CD4-positive, alpha-beta T cell treated with Interleukin-4 for 1 hour (primary cell): Measurements from ENCODE around the gene RBBP7.

Experiments
- DNase-seq, 2 donors: peaks; one replicate each; pipeline ENCODE4 v3.0.0-alpha.2; 2020 to 2022

RBBP7 gene

DNA sequence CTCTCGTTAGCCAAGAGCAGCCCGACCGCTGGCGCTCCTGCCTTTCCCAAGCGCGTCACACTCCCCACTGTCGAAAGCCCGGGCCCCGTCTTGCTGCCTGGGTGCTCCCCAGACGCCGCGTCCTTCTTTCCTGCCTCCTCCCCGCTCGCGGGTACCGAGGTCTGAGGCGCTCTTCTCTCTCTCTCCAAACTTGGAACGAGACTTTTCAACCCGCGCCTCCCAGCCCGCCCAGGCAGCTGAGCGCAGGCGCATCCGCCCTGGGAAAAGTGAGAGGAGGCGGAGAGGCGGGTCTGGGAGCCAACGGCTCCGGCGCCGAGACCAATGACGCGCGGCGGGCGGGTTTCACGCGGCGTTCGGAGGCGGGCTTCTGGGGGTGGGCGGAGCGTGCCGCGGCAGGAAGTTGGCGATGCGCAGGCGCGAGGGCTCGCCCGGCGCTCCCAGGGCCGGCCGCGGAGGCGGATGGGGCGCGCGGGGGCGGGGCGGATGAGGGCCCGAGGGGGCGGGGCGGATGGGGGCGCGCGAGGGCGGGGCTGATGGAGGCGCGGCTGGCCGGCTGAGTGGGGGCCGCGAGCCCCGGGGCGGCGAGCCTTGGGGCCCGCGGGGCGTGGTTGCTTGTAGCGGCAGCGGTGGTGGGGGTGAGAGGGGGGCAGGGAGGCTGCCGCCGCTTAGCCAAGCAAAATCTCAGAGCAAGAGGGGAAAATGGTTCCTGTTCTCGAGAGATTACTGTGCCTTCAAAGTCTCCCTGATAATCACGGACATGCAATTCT lies at the start of gene RBBP7:
RBBP7 (minus strand) TSS at position 268 of the 767 bp plus-strand sequence. CDS start 309 bp downstream, outside the sequence.
- peak; percentile 92 to 94 for DNase-seq

DNA sequence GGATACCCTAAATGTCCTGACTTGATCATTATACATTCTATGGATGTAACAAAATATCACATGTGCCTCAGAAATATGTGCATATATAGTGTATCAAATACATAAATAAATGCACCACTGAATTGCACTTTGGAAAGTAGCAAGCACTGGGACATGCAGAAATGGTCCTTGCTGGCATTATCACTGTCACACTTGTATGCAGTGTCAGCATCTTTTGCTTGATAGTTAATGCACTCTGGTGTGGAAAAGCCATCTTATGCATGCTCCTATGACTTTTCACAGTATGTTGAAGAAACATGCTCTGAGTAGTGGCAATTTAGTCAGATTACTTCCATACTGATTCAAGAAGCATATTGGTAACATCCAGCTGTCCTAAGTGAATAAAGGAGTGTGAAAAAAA lies 48.8 kb upstream of the RBBP7 start:
- no peak for DNase-seq

GRCh38 chrX:16917120-16917519 lies 47.0 kb upstream of the RBBP7 start:
- DNase-seq, result no peak

DNA sequence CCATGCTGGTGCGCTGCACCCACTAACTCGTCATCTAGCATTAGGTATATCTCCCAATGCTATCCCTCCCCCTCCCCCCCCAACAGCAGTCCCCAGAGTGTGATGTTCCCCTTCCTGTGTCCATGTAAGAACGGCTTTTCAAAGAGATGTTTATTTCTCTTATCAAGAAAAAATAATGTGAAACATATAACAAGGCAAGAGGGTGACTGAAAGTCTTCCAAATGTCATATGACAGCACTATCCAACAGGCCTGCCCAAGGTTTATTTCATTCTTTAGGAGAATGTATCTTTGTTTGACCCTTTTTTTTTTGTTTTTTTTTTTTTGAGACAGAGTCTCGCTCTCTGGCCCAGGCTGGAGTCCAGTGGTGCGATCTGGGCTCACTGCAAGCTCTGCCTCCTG lies 46.4 kb upstream of the RBBP7 start:
- no peak for DNase-seq

DNA sequence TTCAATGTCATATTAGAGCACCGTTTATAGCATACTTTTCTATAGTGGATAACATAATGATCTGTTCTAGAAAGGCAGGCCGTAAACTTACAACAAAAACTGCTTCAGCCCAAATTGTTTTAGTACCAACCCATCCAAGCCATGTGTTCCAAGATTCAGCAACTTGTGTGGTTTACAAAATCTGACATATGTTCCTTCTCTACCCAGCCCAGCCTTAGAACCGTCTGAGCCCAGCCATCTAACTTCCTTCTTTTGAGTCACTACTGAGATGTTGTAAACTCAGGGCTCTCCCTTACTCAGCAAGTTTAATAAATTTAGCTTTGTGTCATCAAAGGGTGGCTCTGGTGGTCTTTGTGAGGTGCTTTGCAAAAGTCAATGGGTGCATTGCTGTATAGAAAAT lies 43.9 kb upstream of the RBBP7 start:
- DNase-seq, result peak in 1 of 2 donors; percentile 20

GRCh38 chrX:16910376-16910775 lies 40.2 kb upstream of the RBBP7 start:
- no peak for DNase-seq

DNA sequence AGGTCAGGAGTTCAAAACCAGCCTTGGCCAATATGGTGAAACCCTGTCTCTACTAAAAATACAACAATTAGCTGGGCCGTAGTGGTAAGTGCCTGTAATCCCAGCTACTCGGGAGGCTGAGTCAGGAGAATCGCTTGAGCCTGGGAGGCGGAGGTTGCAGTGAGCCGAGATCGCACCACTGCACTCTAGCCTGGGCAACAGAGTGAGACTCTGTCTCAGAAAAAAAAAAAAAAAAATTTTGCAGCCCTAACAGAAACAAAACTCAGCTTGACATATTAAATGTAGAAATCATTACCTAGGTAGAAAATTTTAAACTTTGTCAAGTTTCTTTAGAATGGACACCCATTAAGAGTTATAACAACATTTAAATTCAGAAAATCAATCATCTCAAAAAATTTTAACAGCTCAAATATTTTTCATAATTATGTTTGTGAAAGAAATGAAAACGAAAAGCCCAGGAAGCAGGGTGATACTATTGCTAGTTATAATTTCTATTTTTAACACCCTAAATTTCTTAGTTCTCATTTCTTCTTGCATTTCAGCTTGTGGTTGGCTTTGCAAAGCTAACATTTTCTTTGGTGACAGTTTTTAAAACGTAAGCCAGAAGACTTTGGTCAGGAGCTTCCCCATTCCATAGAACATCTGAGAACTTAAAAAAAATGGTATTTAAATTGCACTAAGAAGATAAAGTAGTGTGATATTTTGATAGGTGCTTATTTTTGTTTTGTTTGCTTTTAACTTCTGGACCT lies 33.3 kb upstream of the RBBP7 start:
- no peak for DNase-seq

DNA sequence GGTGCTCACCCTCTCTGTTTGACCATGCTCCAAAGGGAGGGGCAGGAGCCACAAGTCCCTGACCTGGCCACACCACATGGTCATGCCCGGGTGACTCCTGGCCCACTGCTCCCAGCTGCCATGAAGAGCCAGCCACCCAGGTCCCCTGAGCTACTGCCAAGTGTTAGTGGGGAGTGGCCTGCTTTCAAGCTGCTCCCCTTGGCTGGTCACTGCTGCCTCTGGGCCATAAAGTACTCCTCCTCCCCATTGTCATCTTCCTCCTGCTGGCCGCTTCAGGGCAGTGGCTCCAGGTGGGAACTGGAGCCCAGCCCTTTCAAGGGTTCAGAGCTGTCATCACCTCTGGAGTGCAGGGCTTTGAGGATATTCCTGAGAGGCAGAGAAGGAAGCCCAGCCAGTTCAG lies 27.3 kb upstream of the RBBP7 start:
- DNase-seq, result no peak

- peak; percentile 59 to 68 for DNase-seq
Observed at GRCh38 chrX:16892504-16893362, 22.6 kb upstream of the RBBP7 start.

DNA sequence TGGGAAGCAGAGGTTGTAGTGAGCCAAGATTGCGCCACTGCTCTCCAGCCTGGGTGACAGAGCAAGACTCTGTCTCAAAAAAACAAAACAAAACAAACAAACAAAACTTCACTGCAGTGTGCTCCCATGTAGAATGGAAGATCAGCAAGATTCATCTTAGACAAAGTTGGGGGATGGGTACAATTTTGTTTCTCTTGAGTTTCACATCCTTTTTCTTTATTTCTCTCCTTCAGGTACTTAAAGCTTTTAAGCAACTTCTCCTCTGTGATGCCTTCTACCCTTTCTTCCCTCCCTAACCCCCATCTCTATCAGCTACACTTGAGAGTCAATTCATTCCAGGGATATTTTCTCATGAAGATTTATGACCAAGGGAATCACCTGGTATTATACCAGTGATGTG lies 15.5 kb upstream of the RBBP7 start:
- no peak for DNase-seq

- DNase-seq, result no peak
Observed at GRCh38 chrX:16883487-16883804, 13.3 kb upstream of the RBBP7 start.

GRCh38 chrX:16882702-16883486 lies 12.7 kb upstream of the RBBP7 start:
- DNase-seq, result peak; percentile 68 to 74

GRCh38 chrX:16882169-16882568 lies 12.0 kb upstream of the RBBP7 start:
- peak; percentile 3 to 17 for DNase-seq

GRCh38 chrX:16876696-16877095 lies 6.5 kb upstream of the RBBP7 start:
- DNase-seq, result no peak

DNA sequence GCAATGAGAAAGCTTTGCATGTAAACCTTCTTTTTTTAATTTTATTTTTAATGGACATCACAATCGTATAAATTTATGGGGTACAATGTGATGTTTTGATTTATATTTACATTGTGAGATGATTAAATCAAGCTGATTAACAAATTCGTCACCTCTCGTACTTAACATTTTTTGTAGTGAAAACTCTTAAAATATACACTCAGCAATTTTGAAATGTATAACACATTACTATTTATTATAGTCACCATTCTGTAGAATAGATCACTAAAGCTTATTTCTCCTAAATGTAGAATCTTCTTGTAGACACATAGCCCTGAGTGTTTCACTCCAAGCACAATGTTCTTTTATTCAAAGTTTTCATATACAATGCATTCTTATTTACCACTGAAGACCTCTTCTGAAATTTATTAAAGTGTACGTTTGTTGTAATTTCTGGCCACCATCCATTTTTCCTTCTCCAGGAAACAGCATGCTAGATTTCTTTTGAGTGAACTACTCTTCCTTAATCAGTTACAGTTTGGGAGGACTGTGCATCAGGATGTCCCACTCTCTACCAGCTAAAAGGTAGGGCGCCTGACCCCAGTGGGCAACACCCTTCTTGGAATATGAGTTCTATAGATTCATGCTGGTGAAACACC lies 4.4 kb upstream of the RBBP7 start:
- no peak for DNase-seq

- no peak for DNase-seq
Observed at GRCh38 chrX:16873106-16873505, 2.9 kb upstream of the RBBP7 start.

DNA sequence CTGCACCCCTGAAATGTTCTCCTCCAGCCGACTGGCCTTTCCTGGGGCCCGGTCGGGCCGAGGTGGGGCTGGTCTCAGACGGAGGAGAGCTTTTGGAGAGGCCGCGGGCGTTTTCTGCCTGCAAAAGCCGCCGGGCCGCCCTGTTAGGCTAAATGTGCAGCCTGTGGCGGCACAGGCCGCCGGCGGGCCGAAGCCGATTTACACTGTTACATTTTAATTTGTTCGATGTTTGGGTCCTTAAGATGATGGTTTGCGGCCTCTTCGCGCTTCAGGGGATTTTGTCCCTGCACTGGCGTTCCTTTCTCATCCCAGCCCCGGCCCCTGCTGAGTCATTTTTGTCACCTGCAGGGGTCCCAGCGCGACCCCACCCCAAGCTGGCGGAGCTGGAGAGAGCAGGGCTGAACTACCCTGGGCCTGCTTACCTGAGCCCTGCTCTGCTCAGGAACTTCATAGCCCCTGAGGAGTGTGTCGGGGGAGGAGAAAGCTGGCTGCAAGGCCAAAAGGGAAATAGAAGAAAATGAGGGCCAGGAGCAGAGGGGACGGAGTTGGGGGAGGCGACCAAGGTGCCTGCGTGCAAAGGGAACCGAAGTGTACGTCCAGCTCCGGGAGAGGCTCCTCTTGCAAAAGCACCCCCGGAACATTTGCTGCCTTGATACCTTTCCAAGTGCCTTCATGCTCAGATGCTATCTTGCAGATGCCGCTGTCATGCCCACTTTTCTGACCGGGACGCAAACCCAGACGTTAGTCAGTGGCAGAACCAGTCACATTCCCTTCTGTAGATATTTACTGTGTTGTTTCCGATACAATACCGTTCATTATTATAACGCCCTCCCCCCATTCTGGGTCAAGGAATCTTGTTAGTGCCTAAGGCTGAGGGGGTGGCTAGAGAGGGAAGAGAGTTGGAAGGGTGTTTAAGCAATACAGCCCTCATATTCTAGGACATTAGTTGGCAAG lies 977 bp upstream of the RBBP7 start:
- DNase-seq, result no peak

DNA sequence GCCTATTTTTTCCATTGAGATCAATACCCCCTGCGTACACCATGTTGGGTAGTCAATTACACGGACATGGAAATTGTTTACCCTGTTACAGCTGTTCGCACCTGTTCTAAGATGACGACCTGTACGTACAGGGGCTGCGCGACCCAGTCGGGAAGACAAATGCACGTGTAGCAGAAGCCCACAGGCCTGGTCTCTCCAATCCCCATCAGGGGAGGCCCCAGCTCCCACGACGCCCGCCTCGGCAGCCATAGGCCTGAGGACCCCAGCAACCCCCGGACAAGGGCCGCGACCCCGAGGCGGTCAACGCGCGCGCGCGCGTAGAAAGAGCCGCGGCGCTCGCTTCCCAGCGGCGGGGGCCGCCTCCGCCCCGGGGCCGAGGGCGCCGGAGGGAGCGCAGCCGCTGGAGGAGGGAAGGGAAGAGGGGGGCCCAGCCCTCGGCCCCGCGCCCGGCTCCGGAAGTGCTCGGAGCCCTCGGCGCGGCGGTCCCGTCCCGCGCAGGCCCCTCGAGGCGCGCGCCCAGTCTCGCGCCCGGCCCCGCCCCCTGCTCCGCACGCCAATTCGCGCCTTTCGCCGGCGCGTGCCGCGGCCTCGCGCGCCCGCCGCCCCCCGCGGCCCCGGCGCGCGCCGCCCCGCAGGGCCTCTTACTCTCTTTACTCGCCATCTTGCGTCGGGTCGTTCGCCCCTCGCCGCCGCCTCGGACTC lies 618 bp downstream of the RBBP7 start:
- peak; percentile 48 to 52 for DNase-seq

DNA sequence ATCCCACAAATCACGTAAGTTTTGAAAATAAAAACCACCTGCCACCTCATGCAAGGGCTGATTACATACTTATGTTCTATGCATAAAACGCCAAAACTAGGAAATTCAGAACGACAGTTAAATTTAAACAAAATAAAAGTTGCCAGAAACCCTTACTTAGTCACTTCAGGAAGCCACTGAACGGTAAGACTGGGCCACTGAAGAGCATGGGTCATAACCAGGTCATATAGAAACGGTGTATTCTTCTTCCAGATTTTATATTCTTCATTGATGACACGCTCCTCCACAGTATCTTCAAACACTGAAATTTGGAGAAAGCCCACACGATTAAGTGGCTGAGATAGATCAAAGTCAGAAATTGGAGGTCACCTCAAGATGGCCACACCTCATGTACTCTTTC lies 1.2 kb downstream of the RBBP7 start:
- peak in 1 of 2 donors; percentile 4 for DNase-seq

GRCh38 chrX:16867947-16868346 lies 2.2 kb downstream of the RBBP7 start:
- DNase-seq, result no peak
